Choroid plexus epithelial cell (primary cell): ENCODE measurements around the gene UBE2D2.

Source experiments
- DNase-seq: peaks from one replicate; pipeline ENCODE4 v3.0.0-alpha.2; 2010; ENCODE audit warnings: low read depth
- H3K4me3 ChIP-seq: 2 replicates; pipeline ENCODE4 v1.5.1; 2011; ENCODE audit warnings: low read depth, mild to moderate bottlenecking, control low read depth, low read length, moderate library complexity
- TF ChIP-seq, protein P1 (sequence below): conservative IDR thresholded peaks from 2 replicates; pipeline ENCODE4 v1.5.1; 2011; ENCODE audit warnings: low read depth, mild to moderate bottlenecking, control low read depth, inconsistent platforms, low read length, moderate library complexity

The UBE2D2 gene

DNA sequence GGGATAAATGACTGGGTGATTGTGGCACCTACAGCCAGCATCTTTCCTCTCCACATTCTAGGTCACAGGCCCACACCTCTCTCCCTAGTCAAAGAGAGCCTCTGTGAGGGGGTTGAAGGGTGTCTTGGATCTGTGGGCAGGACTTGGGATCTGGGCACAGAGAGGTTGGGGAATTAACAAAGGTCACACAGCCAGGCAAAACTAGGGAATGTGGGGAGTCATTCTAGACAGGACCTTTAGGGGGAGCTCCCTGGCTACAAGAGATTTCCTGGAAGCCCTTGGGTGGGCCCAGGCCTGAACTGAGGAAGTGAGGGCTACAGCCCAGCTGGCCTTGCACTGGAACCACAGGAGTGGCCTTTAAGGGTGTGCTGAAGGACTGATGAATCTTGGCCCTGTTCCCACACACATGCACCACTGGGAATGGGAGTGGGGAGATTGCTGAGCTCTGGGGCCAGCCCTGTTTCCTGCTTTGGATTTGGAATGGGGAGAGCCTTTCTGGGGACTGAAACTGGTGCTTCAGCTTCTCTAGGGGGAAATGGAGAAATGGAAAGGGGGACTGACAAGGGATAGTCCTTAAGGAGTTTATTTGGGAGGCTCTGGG, 74.6 kb downstream of the UBE2D2 start:
- peak; percentile 96 for DNase-seq
- H3K4me3 ChIP-seq = no peak overlapping the region
- TF ChIP-seq, protein P1, sequence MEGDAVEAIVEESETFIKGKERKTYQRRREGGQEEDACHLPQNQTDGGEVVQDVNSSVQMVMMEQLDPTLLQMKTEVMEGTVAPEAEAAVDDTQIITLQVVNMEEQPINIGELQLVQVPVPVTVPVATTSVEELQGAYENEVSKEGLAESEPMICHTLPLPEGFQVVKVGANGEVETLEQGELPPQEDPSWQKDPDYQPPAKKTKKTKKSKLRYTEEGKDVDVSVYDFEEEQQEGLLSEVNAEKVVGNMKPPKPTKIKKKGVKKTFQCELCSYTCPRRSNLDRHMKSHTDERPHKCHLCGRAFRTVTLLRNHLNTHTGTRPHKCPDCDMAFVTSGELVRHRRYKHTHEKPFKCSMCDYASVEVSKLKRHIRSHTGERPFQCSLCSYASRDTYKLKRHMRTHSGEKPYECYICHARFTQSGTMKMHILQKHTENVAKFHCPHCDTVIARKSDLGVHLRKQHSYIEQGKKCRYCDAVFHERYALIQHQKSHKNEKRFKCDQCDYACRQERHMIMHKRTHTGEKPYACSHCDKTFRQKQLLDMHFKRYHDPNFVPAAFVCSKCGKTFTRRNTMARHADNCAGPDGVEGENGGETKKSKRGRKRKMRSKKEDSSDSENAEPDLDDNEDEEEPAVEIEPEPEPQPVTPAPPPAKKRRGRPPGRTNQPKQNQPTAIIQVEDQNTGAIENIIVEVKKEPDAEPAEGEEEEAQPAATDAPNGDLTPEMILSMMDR = peak; percentile 78

DNA sequence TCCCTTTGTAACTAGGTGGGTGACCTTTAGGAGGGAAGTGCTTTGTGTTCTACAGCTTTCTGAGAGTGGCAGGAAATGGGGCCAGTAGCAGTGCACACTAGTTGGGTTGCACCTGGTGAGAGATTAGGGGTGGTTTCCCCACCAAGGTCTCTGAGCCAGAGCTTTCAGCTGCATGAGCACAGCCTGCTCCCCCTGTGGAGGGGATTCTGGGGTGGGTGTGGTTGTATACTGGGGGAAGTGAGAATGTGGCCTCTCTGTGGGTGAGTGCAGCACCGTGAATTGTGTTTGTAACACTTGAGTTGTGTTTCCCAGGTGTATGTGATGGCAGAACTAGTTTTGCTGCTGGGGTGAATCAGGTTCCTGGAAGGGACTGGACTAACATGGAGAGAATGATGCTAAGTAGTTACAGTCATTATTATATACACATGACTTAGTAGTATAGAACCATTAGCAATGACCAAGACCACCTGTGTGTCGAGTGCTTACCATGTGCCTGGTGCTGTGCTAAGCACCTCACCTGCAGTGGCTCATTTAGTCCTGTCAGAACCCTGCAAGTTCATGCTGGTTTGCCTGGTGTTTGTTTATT, 75.2 kb downstream of the UBE2D2 start:
- no peak overlapping the region for H3K4me3 ChIP-seq
- TF ChIP-seq, protein P1 = no peak
- no peak for DNase-seq

DNA sequence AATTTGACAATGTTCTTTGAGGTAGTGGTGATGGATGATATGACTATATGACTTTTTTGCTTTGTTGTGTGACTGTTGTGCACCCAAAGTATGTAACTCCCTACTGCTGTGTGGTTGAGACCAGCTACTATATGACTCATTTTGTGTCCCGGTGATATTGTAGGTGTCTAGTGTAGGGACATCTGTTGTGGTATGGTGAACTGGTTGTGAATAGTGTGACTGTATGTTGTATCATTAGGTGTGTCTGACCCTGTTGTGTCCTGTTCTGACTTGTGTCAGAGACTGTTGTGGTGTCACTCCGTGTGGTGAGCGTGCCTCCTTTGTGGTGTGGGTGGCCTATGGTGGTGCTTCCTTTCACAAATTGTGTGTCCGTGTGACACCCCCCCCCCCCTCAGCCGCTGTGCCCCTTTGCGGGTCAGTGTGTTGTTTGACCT, 75.9 kb downstream of the UBE2D2 start:
- DNase-seq = no peak
- TF ChIP-seq, protein P1 = no peak
- H3K4me3 ChIP-seq = peak overlapping the region; percentile 61

DNA sequence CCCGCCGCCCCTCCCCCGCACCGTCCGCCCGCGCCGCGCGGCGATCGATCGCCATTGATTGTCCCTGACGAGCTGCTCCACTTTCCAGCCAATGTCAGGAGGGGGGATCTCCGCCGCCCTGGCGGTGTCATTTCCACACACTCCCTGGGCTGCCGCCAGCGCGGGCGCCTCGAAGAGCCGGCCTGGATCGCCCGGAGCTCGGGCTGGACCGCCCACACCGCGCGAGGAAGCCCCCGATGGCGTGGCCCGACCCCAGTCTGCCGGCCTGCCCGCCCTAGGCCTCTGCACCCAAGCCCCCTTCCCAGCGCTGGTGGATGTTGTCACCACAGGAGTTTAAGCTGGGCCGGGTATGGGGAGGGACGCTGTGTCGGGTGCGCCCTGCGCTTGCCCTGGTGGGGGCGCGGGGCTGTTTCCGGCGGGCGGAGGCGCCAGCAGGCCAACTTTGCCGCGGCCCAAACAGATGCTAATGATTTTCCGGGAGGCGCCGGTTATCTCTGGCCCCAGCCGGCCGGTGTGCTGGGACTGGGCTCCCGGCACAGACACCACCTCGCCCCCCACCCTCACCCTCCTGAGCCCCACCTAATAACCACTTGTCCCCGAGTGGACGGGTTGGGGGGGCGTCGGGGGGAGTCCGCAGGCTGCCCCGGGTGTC, 76.4 kb downstream of the UBE2D2 start:
- peak overlapping the region; percentile 61 for H3K4me3 ChIP-seq
- DNase-seq = peak; percentile 80
- TF ChIP-seq, protein P1 = peak; percentile 22

DNA sequence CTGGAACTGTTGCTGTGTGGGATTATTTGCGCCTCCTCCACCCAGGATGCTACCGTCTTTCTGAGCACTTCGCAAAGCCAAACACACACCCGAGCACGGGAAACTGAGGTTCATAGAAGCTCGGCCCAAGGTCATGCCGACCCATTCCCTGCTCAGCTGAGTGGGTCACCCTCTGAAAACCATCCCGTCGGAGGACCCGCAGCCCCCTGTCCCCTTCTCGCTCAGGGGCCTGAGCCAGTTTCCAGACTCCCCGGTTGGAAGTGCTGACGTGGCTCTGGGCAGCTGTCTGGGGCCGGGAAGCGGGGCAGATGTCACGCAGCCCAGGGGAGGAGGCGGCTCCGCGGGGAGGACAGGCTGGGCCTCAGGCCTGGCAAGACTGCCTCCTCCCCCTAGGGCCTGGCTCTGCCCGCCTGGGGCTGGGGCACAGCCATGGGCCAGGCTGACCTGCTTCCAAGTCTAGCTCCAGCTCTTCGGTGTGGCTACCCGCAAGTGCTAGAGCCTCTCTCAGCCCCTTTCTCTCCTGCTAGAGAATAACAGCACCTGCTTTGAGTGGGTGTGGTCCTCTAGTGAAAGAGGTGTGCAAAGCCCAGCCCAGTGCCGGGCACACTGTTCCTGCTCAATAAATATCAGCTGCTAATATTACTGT, 77.1 kb downstream of the UBE2D2 start:
- H3K4me3 ChIP-seq = peak overlapping the region; percentile 61
- TF ChIP-seq, protein P1 = no peak
- peak; percentile 64 for DNase-seq

DNA sequence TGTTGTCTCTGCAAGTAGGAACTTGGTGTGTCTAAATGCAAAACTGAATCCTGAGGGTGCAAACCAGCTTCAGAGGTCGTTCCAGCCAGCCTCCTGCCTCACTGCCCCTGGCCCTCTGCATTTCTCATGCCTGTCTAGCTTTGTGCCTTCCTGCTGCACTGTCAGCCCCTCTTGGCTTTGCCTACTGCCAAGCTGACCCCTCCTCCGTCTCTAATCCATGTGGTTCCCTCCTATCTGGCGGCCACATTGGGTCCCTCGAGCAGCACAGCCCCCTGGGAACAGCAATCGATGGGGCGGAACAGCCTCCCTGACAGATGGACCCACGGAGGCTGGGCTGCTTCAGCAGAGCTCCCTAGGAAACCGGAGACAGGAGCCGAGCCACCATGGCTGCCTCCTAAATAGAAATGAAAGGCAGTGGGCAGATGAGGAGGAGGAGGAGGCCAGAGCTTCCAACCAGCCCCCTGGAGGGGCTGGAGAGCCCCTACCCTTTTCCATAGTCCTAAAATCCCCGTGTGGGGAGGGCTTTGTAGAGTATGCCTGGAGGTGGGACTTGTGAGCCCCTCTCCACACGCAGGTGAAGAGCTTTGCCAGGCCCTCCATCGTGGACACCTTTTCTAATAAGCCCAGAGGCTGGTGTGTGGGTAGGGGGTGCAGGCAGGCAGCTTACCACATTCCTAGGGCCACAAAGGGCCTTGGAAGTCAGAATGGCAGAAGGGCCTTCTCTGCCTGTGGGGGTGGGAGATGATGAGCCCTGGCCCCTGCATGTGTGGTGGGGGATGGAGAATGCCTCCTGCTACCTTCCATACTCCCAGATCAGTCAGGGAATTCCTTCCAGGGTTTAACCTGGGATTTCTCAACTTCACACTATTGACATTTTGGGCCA, 77.8 kb downstream of the UBE2D2 start:
- H3K4me3 ChIP-seq = no peak overlapping the region
- no peak for DNase-seq
- TF ChIP-seq, protein P1 = no peak
